K562 (cell line): Measurements from ENCODE around the gene TSHR. TPM values are rescaled to one million over a fixed set of nuclear protein-coding genes. Genes with fewer than 3 reads are reported as not detected.
A peak's percentile ranks its signal among the peaks of the same experiment; 100 is the strongest.

ENCODE experiments used
- ATF7 ChIP-seq: fragments of 450-650 bp; IDR thresholded peaks from 2 replicates; pipeline ENCODE4 v1.7.1; 2014; ENCODE audit warnings: mild to moderate bottlenecking, moderate library complexity
- C11orf30 ChIP-seq: fragments of 450-650 bp; IDR thresholded peaks from 2 replicates; pipeline ENCODE4 v1.6.1; 2016; ENCODE audit warnings: low read depth, mild to moderate bottlenecking
- CBFA2T2 ChIP-seq: fragments of 450-650 bp; conservative IDR thresholded peaks from 2 replicates; pipeline ENCODE4 v1.6.1; 2017; ENCODE audit warnings: mild to moderate bottlenecking
- HOXB6 ChIP-seq: fragments of 250-450 bp; sonication (Bioruptor Pico); IDR thresholded peaks from 2 replicates; pipeline ENCODE4 v1.5.1; 2022; ENCODE audit warnings: mild to moderate bottlenecking, borderline replicate concordance
- KDM5B ChIP-seq: fragments of 200-600 bp; sonication (generic); IDR thresholded peaks from 2 replicates; pipeline ENCODE4 v1.6.1; 2012; ENCODE audit warnings: low read depth, mild to moderate bottlenecking, moderate library complexity, low read length, control low read depth, inconsistent platforms; ENCODE audit not compliant: insufficient replicate concordance
- MAFK ChIP-seq: IDR thresholded peaks from 2 replicates; pipeline ENCODE4 v1.6.1; 2011; ENCODE audit warnings: low read length, improper control_type of control experiment
- MYC ChIP-seq, 2 experiments: fragments of 250-450 bp in 1 of 2; sonication (Bioruptor Pico) in 1 of 2; IDR thresholded peaks; 2 replicates each; pipeline versions ENCODE4 v1.5.1 to v1.6.1; 2012 to 2021; ENCODE audit warnings: low read depth in 2 of 2, borderline replicate concordance in 1 of 2, improper control_type of control experiment in 1 of 2, low read length in 1 of 2, mild to moderate bottlenecking in 1 of 2, moderate library complexity in 1 of 2
- NRF1 ChIP-seq, 2 experiments: fragments of 450-650 bp; IDR thresholded peaks in 1 of 2; conservative IDR thresholded peaks in 1 of 2; 2 replicates each; pipeline ENCODE4 v1.6.1; 2014; ENCODE audit warnings: mild to moderate bottlenecking in 2 of 2
- PHB2 ChIP-seq: fragments of 450-650 bp; IDR thresholded peaks from 2 replicates; pipeline ENCODE4 v1.6.1; 2017; ENCODE audit warnings: low read depth
- RBFOX2 ChIP-seq: fragments of 200-400 bp; formaldehyde crosslinking; IDR thresholded peaks from 2 replicates; pipeline ENCODE4 v1.6.1; 2017; ENCODE audit warnings: low read depth, mild to moderate bottlenecking, low read length, moderate library complexity
- SIN3B ChIP-seq: fragments of 450-650 bp; IDR thresholded peaks from 2 replicates; pipeline ENCODE4 v1.6.1; 2017; ENCODE audit warnings: low read depth, mild to moderate bottlenecking, moderate library complexity
- SMARCA5 ChIP-seq: fragments of 450-650 bp; IDR thresholded peaks from 2 replicates; pipeline ENCODE4 v1.6.1; 2016
- SUPT5H ChIP-seq: fragments of 450-650 bp; IDR thresholded peaks from 2 replicates; pipeline ENCODE4 v1.6.1; 2016
- ZNF239 ChIP-seq: fragments of 250-450 bp; sonication (Bioruptor Pico); IDR thresholded peaks from 2 replicates; pipeline ENCODE4 v1.4.0; 2020; ENCODE audit warnings: mild to moderate bottlenecking
- ZNF324 ChIP-seq: fragments of 250-450 bp; sonication (Bioruptor Pico); IDR thresholded peaks from 2 replicates; pipeline ENCODE4 v1.4.0; 2020; ENCODE audit warnings: mild to moderate bottlenecking
- ZNF384 ChIP-seq: IDR thresholded peaks from 2 replicates; pipeline ENCODE4 v1.6.1; 2012; ENCODE audit warnings: low read depth, low read length, improper control_type of control experiment
- ZNF707 ChIP-seq: fragments of 250-450 bp; sonication (Bioruptor Pico); conservative IDR thresholded peaks from 2 replicates; pipeline ENCODE4 v1.8.0; 2022; ENCODE audit warnings: inconsistent platforms, mild to moderate bottlenecking, moderate library complexity
- polyA plus RNA-seq, 8 experiments: library from polyadenylated mRNA; depleted of rRNA in 4 of 8; stranded (reverse) in 5 of 8; unstranded in 3 of 8; fragments of >200 nt; fragmentation: Nextera tagmentation in 2 of 8; fragmentation: Illumina TruSeq in 1 of 8; extraction: Ambion mirVana in 2 of 8; extraction: Trizol in 1 of 8; gene quantifications; 2 replicates each; pipeline versions ENCODE4 v1.2.1 to v1.2.3, GENCODE V29; 2011 to 2014; ENCODE audit warnings: inconsistent platforms in 1 of 8, missing spikeins in 1 of 8
- total RNA-seq, 7 experiments: library from RNA; depleted of rRNA in 6 of 7; stranded (reverse); fragments of >200 nt in 6 of 7; fragmentation: Illumina TruSeq in 2 of 7; extraction: Trizol in 2 of 7; gene quantifications; 2 replicates each; pipeline versions ENCODE4 v1.2.1 to v1.2.3, GENCODE V29; 2011 to 2021; ENCODE audit warnings: low replicate concordance in 1 of 7
- TF ChIP-seq, protein P1 (sequence below): fragments of 450-650 bp; IDR thresholded peaks from 2 replicates; pipeline ENCODE4 v1.6.1; 2016; ENCODE audit warnings: antibody characterized with exemption
- TF ChIP-seq, protein P2 (sequence below), 2 experiments: IDR thresholded peaks in 1 of 2; conservative IDR thresholded peaks in 1 of 2; 2 replicates each; pipeline ENCODE4 v1.6.1; 2016; ENCODE audit warnings: low read depth in 2 of 2, mild to moderate bottlenecking in 1 of 2, missing compliant biosample characterization in 1 of 2, missing genetic modification characterization in 1 of 2, moderate library complexity in 1 of 2
- TF ChIP-seq, protein P3 (sequence below): fragments of 450-650 bp; formaldehyde crosslinking; IDR thresholded peaks from 2 replicates; pipeline ENCODE4 v1.4.0; 2020; ENCODE audit warnings: mild to moderate bottlenecking, moderate library complexity

Gene TSHR
- total and polyA plus RNA-seq, 9 of the 15 experiments (the other 6 are each of a cell fraction or from before 2014, with no cell fraction given), result 0.01 to 0.10 TPM; not detected in 7

DNA sequence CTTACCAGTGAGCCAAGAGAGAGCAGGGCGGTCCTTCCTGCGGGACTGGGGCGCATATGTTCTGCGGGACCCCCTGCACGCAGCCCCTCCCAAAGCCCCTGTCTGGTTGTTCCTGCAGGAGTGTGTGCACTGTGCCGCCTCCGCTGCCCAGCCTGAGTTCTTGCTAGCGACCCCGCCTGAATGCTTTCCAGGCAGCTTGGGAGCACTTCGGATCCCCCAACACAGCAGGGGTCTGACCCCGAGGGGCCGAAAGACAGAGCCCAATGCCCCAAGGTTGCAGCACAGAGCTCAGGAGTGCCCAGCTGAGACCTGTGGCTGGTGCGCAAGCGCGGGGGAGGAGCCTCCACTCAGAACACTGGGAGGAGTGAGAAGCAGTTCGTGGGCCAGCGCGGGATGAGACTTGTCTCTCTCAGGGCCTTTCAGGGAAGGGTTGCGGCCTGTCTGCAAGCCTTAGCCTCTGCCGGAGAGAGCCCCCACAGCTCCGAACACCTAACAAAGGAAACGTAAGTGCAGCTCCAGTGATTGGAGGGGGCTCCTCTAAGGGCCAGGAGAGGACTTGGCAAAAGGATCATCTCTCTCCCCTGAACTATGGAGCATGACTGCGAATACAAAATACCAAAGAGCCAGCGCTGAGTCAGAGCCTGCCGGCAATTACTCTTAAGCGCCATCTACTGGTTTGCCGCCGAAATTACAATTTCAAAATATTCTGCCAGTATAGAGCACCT, 214.8 kb downstream of the TSHR start (continued):
- TF ChIP-seq, protein P1, sequence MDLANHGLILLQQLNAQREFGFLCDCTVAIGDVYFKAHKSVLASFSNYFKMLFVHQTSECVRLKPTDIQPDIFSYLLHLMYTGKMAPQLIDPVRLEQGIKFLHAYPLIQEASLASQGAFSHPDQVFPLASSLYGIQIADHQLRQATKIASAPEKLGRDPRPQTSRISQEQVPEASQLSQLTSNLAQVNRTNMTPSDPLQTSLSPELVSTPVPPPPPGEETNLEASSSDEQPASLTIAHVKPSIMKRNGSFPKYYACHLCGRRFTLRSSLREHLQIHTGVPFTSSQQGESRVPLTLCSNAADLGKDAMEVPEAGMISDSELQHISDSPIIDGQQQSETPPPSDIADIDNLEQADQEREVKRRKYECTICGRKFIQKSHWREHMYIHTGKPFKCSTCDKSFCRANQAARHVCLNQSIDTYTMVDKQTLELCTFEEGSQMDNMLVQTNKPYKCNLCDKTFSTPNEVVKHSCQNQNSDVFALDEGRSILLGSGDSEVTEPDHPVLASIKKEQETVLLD, result peak; percentile 84
- TF ChIP-seq ZNF384 (no peak), PHB2 (no peak), KDM5B (peak; percentile 85), SMARCA5 (no peak), CBFA2T2 (no peak), SUPT5H (peak; percentile 79), C11orf30 (peak; percentile 56; the same call in 1 of the 2 replicates), ZNF707 (CRISPR knock-in tag) (no peak), ZNF239 (CRISPR knock-in tag) (no peak), RBFOX2 (peak; percentile 77), NRF1 (conservative IDR thresholded peaks at IDR 0.05 in 1 of 2, IDR thresholded peaks at IDR 0.05 in 1 of 2) (peak; percentile 95), ZNF324 (CRISPR knock-in tag) (no peak), HOXB6 (CRISPR knock-in tag) (no peak), ATF7 (peak; percentile 54), MYC (IDR thresholded peaks at IDR 0.05; ENCODE audit: low read depth, low read length) (peak; percentile 57), MYC (CRISPR knock-in tag; IDR thresholded peaks at IDR 0.05; ENCODE audit: borderline replicate concordance, low read depth) (no peak), SIN3B (no peak), MAFK (peak; percentile 52; the same call in 1 of the 2 replicates)
- TF ChIP-seq, protein P2, sequence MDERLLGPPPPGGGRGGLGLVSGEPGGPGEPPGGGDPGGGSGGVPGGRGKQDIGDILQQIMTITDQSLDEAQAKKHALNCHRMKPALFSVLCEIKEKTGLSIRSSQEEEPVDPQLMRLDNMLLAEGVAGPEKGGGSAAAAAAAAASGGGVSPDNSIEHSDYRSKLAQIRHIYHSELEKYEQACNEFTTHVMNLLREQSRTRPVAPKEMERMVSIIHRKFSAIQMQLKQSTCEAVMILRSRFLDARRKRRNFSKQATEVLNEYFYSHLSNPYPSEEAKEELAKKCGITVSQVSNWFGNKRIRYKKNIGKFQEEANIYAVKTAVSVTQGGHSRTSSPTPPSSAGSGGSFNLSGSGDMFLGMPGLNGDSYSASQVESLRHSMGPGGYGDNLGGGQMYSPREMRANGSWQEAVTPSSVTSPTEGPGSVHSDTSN (CRISPR knock-in tag; IDR thresholded peaks at IDR 0.05; ENCODE audit: low read depth), result no peak
- TF ChIP-seq, protein P2 (tag; conservative IDR thresholded peaks at IDR 0.05; ENCODE audit: low read depth), result no peak
- TF ChIP-seq, protein P3, sequence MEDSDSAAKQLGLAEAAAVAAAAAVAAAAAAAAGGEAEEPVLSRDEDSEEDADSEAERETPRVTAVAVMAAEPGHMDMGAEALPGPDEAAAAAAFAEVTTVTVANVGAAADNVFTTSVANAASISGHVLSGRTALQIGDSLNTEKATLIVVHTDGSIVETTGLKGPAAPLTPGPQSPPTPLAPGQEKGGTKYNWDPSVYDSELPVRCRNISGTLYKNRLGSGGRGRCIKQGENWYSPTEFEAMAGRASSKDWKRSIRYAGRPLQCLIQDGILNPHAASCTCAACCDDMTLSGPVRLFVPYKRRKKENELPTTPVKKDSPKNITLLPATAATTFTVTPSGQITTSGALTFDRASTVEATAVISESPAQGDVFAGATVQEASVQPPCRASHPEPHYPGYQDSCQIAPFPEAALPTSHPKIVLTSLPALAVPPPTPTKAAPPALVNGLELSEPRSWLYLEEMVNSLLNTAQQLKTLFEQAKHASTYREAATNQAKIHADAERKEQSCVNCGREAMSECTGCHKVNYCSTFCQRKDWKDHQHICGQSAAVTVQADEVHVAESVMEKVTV (CRISPR knock-in tag), result 0 out of 2 replicates have a peak, but pooled peaks have one; percentile 35
